ENCODE data around the gene CPLX4.
"Not testable (repeated sequence)": the region's sequence is repeated elsewhere in the genome, so short reads cannot be mapped to it uniquely, and the experiment has no call there.

Gene CPLX4

GRCh38 chr18:59268721-59269562, 49.5 kb downstream of the CPLX4 start:
- no peak for DNase-seq

- DNase-seq: no peak
These were observed 50.2 kb downstream of the CPLX4 start for GRCh38 chr18:59268127-59268720.

GRCh38 chr18:59267503-59268126, 50.8 kb downstream of the CPLX4 start:
- DNase-seq: no peak

- DNase-seq: no peak
These were observed 51.5 kb downstream of the CPLX4 start for GRCh38 chr18:59266886-59267502.

- no peak for DNase-seq
These were observed 52.0 kb downstream of the CPLX4 start for GRCh38 chr18:59266459-59266858.

- no peak for DNase-seq
These were observed 52.5 kb downstream of the CPLX4 start for GRCh38 chr18:59265974-59266369.

GRCh38 chr18:59265246-59265973, 53.0 kb downstream of the CPLX4 start:
- no peak for DNase-seq

GRCh38 chr18:59264651-59265245, 53.7 kb downstream of the CPLX4 start:
- no peak for DNase-seq

GRCh38 chr18:59264121-59264571, 54.3 kb downstream of the CPLX4 start:
- DNase-seq: no peak

GRCh38 chr18:59263661-59264060, 54.8 kb downstream of the CPLX4 start:
- no peak for DNase-seq

- not testable (repeated sequence) for DNase-seq
These were observed 56.2 kb downstream of the CPLX4 start for GRCh38 chr18:59262243-59262642.

GRCh38 chr18:59261842-59262241, 56.6 kb downstream of the CPLX4 start:
- not testable (repeated sequence) for DNase-seq

- not testable (repeated sequence) for DNase-seq
These were observed 63.0 kb downstream of the CPLX4 start for GRCh38 chr18:59255491-59255890.

- peak; percentile 43 for DNase-seq
These were observed 69.2 kb downstream of the CPLX4 start for GRCh38 chr18:59249199-59249774.

- DNase-seq: no peak
These were observed 71.7 kb downstream of the CPLX4 start for GRCh38 chr18:59246796-59247195.
